HG03378 (cell line): ENCODE data around the gene TAF3.
"Not testable (repeated sequence)": the region's sequence is repeated elsewhere in the genome, so short reads cannot be mapped to it uniquely, and the experiment has no call there.

ENCODE experiments used
- ATAC-seq: cut with Tn5 transposase; IDR thresholded peaks from one replicate; pipeline ENCODE4 v1.9.1; 2021; ENCODE audit warnings: mild to moderate bottlenecking, moderate library complexity; ENCODE audit not compliant: unreplicated experiment

Gene TAF3, protein sequence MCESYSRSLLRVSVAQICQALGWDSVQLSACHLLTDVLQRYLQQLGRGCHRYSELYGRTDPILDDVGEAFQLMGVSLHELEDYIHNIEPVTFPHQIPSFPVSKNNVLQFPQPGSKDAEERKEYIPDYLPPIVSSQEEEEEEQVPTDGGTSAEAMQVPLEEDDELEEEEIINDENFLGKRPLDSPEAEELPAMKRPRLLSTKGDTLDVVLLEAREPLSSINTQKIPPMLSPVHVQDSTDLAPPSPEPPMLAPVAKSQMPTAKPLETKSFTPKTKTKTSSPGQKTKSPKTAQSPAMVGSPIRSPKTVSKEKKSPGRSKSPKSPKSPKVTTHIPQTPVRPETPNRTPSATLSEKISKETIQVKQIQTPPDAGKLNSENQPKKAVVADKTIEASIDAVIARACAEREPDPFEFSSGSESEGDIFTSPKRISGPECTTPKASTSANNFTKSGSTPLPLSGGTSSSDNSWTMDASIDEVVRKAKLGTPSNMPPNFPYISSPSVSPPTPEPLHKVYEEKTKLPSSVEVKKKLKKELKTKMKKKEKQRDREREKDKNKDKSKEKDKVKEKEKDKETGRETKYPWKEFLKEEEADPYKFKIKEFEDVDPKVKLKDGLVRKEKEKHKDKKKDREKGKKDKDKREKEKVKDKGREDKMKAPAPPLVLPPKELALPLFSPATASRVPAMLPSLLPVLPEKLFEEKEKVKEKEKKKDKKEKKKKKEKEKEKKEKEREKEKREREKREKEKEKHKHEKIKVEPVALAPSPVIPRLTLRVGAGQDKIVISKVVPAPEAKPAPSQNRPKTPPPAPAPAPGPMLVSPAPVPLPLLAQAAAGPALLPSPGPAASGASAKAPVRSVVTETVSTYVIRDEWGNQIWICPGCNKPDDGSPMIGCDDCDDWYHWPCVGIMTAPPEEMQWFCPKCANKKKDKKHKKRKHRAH

DNA sequence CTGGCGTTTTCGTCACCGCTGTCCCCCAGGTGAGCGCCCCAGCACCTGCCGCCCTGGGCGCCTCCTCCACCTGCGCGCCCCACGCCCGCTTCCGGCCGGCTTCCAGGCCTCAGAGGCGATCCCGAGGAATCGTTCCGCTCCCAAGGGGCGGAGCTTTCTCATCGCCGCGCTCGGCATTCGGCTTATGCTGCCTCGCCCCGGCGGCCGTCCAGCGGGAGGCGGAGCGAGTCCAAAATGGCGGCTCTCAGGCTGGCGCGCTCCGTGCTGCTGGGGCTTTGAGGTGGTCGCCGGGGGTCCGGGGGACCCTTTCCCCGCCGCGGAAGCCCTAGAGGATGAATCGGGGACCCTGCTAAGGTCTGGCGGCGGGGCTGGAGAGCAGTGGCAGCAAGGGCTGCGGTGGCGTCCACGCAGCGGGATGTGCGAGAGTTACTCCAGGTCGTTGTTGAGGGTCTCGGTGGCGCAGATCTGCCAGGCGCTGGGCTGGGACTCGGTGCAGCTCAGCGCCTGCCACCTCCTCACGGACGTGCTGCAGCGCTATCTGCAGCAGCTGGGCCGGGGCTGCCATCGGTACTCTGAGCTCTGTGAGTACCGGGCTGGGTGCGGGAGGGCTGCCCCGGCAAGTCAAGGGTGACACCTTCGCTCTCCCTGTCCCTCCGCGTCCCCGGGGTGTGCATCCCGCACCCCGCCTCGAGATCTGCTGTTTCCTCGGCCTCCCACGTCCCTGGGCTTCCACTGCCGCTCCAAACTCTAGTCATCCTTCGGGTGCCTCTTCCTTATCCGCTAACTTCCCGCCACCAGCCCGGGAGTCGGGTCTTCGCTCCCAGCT, at the start of gene TAF3:
TSS of gene TAF3 (plus strand) at position 211 of the 826 bp plus-strand sequence. CDS start at position 416, 205 bp downstream.
- ATAC-seq, result peak; percentile 86

DNA sequence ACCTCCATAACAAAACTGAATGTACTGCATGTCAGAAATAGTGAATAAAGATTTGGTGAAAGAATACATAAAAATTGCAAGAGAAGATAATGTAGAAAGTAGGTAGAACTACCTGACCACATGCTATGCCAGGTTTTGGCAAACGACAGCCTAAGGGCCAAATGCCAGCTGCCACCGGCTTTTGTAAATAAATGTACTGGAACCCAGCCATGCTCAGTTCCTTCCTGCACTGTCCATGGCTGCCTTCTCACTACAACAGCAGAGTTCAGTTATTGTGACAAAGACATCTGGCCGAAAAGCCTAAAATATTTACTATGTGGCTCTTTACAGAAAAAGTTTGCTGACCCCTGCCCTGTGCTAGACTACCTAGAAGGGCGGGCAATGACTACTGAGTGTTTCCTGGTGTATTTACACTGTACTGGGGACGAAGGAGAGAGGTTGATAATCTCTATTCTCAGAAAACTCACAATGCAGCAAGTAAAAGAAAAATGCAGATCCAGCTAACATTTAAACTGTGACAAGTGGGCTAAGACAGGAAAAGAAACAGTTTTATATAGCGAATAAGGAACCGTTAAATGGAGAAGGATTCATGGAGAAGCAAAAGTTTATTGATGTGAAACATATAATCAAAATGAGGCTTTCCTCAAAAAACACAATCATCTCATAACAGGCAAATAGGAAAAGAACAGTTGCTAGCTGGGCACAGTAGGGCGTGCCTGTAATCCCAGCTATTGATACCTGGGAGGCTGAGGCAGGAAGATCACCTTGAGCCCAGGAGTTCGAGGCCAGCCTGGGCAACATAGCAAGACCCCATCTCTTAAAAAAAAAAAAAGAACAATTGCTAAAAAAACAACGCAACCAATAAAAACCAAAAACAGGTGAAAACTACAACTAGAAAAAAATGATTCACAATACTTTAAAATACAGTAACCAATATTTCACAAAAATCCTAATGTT, 44.2 kb upstream of the TAF3 start:
- ATAC-seq, result no peak

DNA sequence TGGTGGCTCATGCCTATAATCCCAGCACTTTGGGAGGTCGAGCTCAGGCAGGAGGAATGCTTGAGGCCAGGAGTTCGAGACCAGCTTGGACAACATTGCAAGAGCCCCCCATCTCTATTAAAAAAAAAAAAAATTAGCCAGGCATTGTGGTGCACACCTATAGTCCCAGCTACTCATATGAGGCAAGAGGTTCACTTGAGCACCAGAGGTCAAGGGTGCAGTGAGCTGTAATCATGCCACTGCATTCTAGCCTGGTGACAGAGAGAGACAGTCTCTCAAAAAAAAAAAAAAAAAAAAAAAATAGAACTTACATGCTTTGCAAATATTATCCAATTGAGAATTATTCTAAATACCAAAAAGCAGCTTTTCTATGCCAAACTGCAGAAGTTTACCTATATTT, 41.5 kb upstream of the TAF3 start:
- ATAC-seq, result no peak

DNA sequence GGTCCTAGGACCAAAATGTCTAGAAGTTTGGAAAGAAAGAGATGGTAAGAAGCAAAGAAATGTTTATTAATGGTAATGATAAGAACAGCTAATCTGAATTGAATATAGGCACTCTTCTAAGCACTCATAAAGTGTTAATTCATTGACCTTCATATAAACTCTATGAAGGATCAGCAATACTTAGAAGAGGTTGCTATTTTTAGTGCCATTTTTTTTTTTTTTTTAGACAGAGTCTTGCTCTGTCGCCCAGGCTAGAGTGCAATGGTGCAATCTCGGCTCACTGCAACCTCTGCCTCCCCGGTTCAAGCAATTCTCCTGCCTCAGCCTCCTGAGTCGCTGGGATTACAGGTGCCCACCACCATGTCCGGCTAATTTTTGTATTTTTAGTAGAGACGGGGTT, 36.1 kb upstream of the TAF3 start:
- not testable (repeated sequence) for ATAC-seq

DNA sequence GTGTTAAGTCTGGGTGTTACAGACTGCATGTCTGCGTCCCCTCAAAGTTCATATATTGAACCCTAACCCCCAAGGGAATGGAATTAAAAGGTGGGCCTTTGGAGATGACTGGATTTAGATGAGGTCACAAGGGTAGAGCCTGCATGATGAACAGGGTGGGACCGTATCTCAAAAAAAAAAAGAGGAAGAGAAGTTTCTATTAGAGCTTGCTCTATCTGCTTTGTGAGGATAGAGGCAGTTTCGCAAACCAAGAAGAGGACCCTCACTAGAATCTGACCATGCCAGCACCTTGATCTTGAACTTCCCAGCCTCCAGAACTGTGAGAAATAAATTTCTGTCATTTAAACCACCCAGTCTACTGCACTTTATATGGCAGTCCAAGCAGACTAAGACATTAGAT, 31.9 kb upstream of the TAF3 start:
- ATAC-seq, result no peak

DNA sequence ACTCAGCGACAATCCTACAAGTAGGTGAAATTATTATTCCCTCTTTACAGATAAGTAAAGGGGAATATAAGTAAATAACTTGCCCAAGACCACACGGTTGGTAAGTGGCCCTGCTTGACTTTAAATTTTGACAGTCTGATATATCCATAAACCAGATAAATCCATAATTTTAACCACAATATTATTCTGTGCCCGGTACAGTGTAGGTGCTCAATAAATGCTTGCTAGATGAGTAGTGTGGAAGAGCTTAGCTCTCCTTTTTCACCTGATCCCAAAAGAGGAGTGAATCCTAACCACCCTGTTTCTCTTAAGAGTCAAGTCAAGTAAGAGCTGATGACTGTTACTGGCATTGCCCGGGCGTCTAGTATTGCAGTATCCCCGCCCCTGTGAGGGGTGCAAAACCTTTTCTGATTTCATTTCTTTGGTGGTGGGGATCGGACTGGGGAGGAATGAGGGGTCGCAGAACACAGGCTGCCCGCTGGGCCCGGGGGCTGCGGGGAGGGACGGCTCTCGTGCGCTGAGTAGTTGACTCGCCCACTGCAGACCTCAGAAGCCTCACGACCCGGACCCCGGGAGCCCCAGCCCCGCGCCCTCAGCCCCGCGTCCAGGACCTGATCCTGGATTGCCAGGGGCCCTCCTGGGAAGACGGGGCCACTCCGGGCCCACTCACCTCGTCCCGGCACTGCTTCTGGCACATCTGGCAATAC, 31.0 kb upstream of the TAF3 start:
- peak; percentile 13 for ATAC-seq

DNA sequence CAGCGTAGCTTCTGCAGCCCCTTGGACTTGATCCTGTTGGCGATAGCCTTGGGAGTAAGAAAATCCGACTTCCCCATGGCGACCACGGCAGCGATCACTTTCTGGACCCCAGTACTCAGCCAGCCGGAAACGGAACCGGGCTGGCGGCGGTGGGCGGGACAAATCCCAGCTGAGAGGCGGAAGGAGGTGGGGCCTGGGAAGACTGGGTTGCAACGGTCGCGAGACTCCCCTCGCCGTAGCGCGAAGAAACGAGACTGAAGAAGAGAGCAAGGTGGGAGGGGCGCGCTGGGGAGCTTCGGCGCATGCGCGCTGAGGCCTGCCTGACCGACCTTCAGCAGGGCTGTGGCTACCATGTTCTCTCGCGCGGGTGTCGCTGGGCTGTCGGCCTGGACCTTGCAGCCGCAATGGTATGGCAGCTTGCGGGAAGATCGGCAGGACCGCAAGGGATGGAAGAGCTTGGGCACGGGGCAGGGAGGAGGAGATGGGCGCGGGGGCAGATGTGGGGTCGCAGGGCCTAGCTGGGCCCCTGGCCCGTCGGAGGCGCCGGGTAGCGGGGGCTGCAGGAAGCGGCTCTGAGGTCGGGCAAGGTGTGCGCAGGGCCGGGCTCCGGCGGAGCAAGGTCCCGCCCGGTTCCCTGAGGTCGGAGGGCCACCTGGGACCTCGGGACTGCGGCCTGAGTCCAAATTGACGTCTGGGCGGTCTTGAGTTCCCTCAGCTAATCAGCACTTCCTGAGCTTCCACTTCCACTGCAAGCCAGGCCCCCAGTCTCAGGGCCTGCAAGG, 30.3 kb upstream of the TAF3 start, which contains the start of the genes ATP5F1C and KIN:
TSS of gene ATP5F1C (plus strand) at position 321 of the 782 bp plus-strand sequence. CDS start at position 352, 31 bp downstream.
TSS of gene KIN (minus strand) at position 137 of the 782 bp plus-strand sequence. CDS start at position 77, 60 bp downstream.
- ATAC-seq, result peak; percentile 91

DNA sequence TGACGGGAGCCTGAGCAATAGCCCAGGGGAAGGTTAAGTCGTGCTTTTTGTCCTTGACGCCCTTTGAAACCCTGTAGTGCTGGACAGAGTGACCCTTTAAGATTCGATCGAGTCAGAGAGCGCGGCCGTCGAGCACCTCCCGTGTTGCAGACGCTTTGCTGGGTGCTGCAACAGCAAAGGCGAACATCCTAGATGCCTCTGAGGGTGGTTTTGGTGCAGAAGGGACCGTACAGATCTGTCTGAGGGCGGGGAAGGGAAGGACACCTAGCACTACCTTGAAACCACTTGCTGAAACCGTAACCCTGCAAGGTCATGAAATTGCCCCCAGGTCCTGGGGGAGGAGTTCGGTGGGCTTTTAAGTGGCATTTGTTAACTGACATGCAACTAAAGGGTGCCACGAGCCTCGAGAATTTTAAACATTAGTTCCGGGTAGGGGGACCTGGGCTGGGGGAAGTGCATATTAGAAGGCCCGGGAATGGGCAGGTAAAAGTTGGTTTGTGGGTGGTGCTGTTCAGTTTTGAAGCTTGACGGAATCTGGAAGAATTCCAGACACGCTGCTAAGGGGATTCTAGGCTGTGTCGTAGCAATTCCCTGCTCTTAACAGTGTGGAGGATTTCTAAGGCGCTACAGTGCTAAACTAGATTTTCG, 29.5 kb upstream of the TAF3 start:
- peak; percentile 10 for ATAC-seq

DNA sequence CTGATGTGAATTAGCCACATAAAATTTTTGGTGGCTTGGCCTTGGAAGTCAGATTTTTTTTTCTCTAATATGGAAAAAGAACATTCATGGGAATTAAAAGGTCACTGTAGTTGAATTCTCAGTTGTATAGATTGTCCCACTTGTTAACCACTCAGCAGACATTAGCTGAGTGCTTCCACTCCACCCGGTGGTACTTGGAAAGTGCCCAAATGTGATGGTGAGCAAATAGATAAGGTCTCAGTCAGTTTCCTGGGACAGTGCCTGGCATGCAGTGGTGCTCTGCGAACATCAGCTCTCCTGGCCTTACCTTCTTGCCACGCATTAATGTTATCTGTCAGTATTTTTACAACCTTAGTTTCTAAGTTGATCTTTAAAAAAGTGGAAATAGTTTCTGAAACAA, 28.9 kb upstream of the TAF3 start:
- no peak for ATAC-seq

DNA sequence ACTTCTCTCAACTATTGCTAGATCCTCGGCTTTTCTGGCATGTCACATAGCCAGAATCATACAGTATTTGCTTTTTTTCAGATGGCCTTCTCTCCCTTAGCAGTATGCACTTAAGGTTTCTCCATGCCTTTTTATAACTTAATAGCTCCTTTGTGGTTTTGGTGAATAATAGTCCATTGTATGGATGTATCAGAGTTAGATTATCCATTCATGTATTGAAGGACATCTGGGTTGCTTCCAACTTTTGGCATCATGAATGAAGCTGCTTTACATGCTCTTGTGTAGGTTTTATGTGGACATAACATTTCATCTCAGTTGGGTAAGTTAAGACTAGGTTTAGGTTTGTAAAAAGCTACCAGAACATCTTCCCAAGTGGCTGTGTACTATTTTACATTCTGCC, 25.8 kb upstream of the TAF3 start:
- ATAC-seq, result no peak

DNA sequence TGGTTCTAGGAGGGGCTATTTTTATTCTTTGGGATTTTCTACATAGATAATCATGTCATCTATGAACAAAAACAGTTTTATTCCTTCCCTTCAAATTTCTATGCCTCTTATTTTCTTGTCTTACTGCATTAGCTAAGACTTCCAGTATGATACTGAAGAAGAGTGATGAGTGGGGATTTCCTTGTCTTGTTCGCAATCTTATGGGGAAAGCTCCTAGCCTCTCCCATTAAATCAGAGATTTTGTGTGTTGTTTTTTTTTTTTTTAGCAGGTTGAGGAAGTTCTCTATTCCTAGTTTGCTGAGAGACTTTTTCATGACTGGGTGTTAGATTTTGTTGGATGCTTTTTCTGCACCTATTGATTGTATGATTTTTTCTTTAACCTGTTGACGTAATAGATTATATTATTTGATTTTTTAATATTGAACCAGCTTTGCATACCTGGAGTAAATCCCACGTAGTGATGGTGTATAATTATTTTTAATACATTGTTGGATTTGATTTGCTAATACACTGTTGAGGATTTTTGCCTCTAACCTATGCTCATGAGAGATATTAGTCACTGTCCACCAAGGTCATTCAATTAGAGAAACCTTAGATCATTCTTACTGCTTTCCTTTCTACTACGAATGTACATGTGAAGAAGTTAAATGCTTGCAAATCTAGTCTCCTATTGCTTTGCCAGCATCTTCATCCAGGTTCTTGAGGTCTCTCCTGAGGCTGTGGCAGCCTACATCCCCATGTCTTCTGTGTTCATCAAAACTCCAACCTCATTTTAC, 23.9 kb upstream of the TAF3 start:
- ATAC-seq, result no peak

DNA sequence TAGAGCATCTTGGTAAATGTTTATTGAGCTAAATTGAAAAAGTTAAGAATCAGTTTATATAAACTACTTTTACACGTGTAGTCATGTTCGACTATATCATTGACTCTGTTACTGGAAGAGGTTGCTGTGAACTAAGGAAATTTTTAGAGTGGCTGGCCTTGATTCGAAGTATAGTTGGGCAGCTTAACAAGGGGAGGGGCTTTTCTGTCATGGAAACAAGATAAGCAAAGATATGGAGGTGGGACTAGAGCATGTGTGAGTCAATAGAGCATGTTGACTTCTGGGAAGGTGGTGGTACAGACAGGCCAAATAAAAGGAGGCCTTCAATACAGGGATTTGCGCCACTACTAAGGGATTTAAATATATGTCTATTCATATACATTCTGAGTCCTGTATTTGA, 22.7 kb upstream of the TAF3 start:
- no peak for ATAC-seq

DNA sequence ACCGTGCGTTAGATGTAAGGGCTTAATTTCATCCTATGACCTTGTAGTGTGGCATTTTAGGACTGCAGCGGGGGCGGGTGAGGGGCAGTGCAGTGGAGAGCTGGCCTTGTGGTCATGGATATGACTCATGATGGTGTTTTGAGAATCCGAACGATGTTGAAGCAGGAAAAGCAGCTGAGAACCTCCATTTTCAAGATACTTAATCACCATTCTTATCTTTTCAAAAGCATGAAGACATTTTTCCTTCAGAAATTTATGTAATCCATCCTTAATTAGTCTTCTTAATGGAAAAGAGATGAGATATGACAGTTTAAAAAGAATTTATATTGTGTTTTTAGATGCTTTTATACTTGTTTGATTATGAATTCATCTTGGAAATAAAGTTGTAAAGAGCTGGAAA, 20.7 kb upstream of the TAF3 start:
- ATAC-seq, result no peak

DNA sequence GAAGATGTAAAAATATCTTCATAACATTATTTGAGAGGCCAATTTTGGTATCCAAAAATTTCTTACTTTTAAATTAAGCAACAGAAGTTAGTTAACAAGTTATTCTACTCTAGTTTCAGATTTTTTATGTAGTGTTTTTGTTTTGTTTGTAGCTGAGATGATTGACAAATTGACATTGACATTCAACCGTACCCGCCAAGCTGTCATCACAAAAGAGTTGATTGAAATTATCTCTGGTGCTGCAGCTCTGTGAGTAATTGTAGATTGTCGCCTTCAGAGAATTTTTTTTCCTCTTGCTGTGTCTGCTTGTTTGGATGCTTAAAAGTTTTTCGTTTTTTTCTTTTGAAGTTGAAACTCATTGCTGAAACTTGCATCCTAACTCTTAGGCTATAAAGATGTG, 15.7 kb upstream of the TAF3 start:
- ATAC-seq, result no peak

DNA sequence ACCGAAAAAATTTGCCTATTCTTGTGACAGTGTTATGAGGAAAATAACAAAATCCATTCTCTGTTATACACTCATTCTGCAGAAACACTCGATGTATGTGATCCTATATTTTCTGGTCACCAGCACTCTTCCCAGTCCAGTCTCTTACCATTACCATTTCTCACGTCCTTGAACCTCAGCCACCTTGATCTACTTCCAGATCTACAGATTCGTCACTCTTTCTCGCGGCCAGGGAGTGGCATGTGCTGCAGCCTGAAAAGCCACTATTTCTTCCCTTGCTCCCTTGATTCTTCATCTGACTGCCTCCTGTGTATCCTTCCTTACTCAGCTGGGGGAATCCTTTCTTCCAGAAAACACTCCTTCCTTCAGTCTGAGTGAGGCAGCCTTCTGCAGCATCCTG, 14.1 kb upstream of the TAF3 start:
- ATAC-seq, result no peak

DNA sequence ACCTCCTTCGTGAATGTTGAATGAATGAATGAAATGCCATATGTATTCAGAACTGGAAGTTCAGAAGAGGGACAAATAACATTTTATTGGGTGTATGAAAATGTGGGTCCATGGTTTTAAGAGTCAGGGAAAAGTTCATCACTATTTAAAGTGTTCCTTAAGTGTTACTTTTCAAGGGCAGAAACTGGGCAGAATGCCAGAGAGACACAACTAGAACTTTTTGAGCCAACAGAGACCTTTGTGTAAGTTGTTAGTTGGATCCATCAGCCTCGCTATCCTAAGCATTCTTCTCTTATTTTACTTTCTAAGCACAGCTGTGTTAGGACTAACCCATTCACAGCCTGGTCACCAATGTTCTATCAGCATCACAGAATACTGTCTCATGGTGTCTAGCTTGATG, 13.6 kb upstream of the TAF3 start:
- no peak for ATAC-seq

DNA sequence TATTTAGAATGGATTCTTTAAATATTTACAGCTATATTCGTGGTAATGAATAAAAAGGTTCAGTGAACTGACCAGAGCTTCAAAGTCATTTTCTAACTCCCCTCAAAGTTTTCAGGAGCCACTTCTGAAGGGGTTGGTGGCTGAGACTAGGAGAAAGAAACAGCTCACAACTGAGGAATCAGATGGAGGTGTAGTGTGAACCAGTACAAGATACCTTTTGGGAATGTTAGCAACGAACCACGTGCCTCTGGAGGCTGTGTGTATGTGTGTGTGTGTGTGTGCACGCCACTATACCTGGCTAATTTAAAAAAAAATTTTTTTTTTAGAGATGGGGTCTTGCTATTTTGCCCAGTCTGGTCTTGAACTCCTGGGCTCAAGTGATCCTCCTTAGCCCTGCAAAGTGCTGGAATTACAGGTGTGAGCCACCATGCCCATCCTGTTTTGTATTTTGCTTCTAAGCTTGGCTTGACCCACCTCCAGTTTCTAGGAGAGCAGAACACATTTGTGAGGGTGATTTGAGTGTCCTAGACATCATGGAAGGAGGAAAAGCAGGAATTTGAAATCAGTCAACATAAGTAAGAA, 9.5 kb upstream of the TAF3 start:
- ATAC-seq, result no peak
